AG04449 (cell line): ENCODE measurements around the gene RHOD.

Experiments
- CTCF ChIA-PET: fragments of 350-600 bp; formaldehyde crosslinking; extraction: SDS; loops from one replicate; lab custom pipeline; 2021; ENCODE audit warnings: antibody characterized with exemption; lab: Yijun Ruan, JAX
- POLR2A ChIA-PET: fragments of 400-600, 350-600 bp; formaldehyde crosslinking; extraction: SDS; loops from one replicate; lab custom pipeline; 2020; ENCODE audit warnings: antibody characterized with exemption, inconsistent platforms; lab: Yijun Ruan, JAX
- DNase-seq: peaks from one replicate; pipeline ENCODE4 v3.0.0-alpha.2; 2010; ENCODE audit warnings: low read depth, low spot score
- H3K4me3 ChIP-seq: 2 replicates; pipeline ENCODE4 v1.5.1; 2011; ENCODE audit warnings: low read depth, mild to moderate bottlenecking, control low read depth, low read length
- CTCF ChIP-seq: IDR thresholded peaks from one replicate; pipeline ENCODE4 v1.5.1; 2011; ENCODE audit warnings: mild to moderate bottlenecking, moderate library complexity, low read length, control low read depth, inconsistent platforms; ENCODE audit not compliant: insufficient read depth; ENCODE audit errors: missing control alignments

The RHOD gene

GRCh38 chr11:67085617-67086016 lies 29.0 kb downstream of the RHOD start:
- ChIA-PET CTCF (interaction anchor here (0.6 to 1.2 kb wide), 3 partner anchors 9 to 567 kb away, joined by 3 to 4 read pairs (median 3); no protein-coding TSS in a partner anchor), POLR2A (no interaction called here)
- H3K4me3 ChIP-seq: no peak overlapping the region
- TF ChIP-seq CTCF: no peak
- no peak for DNase-seq

GRCh38 chr11:67090717-67091116 lies 34.1 kb downstream of the RHOD start:
- H3K4me3 ChIP-seq: no peak overlapping the region
- ChIA-PET POLR2A (no interaction called here), CTCF (interaction anchor here (1.5 kb wide), 1 partner anchor 10 kb away, joined by 6 read pairs; no protein-coding TSS in a partner anchor)
- TF ChIP-seq CTCF: no peak
- no peak for DNase-seq

- ChIA-PET CTCF (interaction anchor here (1.0 to 1.4 kb wide), 3 partner anchors 12 to 223 kb away, joined by 4 to 5 read pairs (median 4); no protein-coding TSS in a partner anchor), POLR2A (interaction anchor here (0.6 kb wide), 1 partner anchor 27 kb away, joined by 3 read pairs; no protein-coding TSS in a partner anchor)
- no peak overlapping the region for H3K4me3 ChIP-seq
- TF ChIP-seq CTCF: no peak
- no peak for DNase-seq
These were observed 38.5 kb downstream of the RHOD start for GRCh38 chr11:67095214-67095507.

- no peak for TF ChIP-seq CTCF
- no peak for DNase-seq
- POLR2A ChIA-PET: no interaction called here
- H3K4me3 ChIP-seq: no peak overlapping the region
- CTCF ChIA-PET: interaction anchor here (1.4 kb wide), 1 partner anchor 18 kb away, joined by 3 read pairs; no protein-coding TSS in a partner anchor
These were observed 42.3 kb downstream of the RHOD start for GRCh38 chr11:67098799-67099429.

- CTCF ChIA-PET: interaction anchor here (1.4 kb wide), 1 partner anchor 19 kb away, joined by 3 read pairs; no protein-coding TSS in a partner anchor
- TF ChIP-seq CTCF: no peak
- H3K4me3 ChIP-seq: no peak overlapping the region
- no peak for DNase-seq
- POLR2A ChIA-PET: no interaction called here
These were observed 43.2 kb downstream of the RHOD start for GRCh38 chr11:67099831-67100324.

- H3K4me3 ChIP-seq: no peak overlapping the region
- TF ChIP-seq CTCF: no peak
- DNase-seq: no peak
- CTCF ChIA-PET: no interaction called here
- POLR2A ChIA-PET: no interaction called here
These were observed 46.0 kb downstream of the RHOD start for GRCh38 chr11:67102664-67103063.
